Measurements from ENCODE around the gene UXS1.
"Not testable (repeated sequence)": the region's sequence is repeated elsewhere in the genome, so short reads cannot be mapped to it uniquely, and the experiment has no call there.

UXS1 gene

DNA sequence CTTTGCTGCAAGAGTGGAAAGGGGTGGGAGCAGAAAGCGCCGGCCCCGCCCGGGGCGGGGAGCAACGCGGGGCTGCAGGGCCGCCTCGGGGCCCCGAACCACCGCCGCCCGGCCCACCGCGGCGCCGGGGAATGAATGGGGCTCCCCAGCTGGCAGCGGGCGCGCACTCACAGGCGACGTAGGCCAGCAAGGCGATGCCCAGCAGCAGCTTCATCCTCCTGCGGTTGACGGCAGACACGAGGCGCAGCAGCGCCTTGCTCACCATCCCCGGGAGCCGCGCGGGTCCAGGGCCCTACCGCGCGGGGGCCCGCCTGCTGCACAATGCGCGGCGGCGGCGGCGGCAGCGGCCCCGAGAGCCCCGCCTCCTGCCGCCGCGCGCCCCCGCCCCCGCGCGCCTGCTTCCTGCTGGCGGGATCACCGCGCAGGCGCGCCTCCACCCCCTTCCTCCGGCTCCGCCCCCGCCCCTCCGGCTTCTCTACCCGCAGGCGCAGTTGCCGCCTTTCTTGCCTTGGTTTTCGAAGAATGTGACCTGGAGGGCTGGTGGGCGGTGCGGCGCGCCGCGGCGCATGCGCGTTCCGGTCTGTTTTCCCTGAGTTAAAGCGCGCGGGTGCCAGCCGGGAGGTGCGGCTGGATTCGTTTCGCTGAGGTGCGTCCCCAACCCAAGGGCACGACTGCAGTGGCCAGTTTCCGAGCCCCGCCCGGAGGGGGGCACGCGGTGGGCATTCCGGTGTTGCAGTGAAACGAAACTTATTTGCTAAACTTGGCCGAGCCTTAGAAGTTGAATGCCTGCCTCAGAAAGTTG lies at the start of gene UXS1:
UXS1 (minus strand) TSS at position 325 of the 802 bp plus-strand sequence; CDS start at position 265, 60 bp downstream.
- peak; percentile 85 for DNase-seq

DNA sequence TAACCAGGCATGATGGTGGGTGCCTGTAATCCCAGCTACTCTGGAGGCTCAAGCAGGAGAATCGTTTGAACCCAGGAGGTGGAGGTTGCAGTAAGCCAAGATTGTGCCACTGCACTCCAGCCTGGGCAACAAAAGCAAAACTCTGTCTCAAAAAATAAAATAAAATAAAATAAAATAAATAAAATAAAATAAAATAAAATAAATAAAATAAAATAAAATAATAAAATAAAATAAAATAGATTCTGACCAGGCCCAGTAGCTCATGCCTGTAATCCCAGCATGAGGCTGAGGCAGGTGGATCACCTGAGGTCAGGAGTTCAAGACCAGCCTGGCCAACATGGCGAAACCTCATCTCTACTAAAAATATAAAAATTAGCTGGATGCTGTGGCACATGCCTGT lies 45.4 kb upstream of the UXS1 start:
- not testable (repeated sequence) for DNase-seq

DNA sequence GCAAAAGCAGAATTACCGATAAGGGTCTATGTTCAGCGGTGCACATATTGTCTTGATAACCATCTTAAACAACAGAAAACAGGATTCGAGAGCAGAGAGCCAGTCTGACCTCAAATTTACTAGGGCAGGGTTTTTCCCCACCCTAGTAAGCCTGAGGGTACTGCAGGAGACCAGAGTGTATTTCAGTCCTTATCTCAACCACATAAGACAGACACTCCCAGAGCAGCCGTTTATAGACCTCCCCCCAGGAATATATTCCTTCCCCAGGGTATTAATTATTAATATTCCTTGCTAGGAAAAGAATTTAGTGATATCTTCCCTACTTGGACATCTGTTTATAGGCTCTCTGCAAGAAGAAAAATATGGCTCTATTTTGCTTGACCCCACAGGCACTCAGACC lies 41.3 kb upstream of the UXS1 start:
- DNase-seq = not testable (repeated sequence)

DNA sequence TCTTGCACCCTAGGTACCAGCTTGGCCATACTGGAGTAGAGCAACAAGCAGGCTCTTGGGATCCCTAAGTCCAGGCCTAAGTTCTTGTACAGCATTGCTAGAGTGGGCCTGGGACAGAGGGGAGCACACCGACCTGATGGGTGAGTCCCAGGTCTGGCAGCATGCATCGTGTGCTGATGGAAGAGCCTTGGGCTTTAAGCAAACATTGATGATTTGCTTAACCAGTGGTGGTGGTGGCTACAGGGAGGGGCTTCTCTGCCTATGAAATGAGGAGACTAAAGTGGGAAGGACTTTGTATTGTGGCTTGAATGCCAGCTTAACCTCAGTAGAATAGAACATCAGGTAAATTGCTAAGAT lies 39.2 kb upstream of the UXS1 start:
- DNase-seq = no peak

DNA sequence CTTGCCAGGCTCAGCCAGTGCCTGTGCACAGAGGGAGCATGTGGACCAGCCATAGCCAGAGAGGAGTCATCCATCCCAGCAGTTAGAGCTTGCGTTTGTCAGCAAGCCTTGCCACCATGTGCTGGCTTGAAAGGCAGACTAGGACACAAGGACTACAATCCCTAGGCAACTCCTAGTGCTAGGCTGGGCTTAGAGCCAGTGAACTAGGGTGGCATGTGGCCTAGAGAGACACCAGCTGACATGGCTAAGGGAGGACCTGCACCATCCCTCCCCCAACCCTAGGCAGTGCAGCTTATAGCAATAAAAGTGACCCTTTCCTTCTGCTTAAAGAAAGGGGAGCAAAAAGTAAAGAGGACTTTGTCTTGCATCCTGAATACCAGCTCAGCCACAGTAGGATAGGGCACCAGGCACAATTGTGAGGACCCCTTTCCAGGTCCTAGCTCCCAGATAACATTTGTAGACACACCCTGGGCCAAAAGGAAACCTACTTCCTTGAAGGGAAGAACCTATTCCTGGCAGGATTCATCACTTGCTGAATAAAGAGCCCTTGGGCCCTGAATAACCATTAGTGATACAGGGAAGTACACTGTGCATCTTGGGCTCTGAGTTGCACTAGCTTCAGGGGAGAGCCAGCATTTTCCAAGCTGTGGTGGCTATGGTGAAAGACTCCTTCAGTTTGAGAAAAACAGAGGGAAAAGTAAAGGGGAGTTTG lies 38.7 kb upstream of the UXS1 start:
- no peak for DNase-seq

DNA sequence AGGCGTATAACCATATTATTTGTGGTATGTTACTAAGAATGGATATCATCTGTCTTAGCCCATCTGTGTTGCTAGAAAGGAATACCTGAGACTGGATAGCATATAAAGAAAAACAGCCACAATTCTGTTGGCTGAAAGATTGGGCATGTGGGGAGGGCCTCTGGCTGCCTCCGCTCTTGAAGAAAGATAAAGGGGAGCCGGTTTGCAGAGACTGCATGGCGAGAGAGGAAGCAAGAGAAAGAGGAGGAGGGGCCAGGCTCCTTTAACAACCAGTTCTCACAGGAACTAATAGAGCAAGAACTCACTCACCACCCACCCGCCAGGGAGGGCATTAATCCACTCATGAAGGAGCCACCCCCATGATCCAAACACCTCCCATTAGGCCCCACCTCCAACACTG lies 29.2 kb upstream of the UXS1 start:
- DNase-seq = no peak

DNA sequence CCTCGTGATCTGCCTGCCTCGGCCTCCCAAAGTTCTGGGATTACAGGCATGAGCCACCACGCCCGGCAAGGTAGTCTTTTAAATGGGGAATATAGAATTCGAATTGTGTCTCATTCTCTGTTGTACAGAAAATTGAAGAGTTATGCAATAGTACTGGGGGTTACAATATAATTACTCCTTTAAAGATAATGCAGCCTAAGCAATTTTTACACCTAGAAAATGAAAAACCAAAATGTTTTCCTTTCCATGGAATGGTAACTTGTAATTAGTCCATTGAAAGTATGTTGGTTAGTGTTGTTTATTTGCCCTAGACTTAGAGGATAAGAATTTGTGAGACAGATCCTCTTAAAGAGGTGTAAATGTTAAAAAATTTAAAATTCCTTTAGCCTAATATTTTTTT lies 28.0 kb upstream of the UXS1 start:
- DNase-seq = not testable (repeated sequence)

DNA sequence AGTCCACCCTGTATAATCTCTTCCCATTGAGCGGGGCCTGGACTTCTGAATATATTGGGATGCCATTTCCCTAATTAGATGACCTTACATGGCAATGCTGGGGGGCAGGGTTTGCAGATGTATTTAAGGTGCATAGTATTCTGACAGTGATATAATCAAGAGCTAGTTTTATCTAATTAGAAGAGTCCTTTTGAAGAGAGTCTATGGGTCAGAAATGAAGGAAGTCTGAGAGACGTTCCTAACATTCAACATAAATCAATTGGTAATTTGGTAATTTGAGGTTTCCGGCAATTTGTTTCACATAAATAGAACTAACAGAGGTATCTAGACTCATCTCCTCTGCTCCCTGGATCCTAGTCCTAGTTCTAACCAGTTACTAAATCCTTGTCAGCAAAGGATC lies 25.7 kb upstream of the UXS1 start:
- DNase-seq = no peak

DNA sequence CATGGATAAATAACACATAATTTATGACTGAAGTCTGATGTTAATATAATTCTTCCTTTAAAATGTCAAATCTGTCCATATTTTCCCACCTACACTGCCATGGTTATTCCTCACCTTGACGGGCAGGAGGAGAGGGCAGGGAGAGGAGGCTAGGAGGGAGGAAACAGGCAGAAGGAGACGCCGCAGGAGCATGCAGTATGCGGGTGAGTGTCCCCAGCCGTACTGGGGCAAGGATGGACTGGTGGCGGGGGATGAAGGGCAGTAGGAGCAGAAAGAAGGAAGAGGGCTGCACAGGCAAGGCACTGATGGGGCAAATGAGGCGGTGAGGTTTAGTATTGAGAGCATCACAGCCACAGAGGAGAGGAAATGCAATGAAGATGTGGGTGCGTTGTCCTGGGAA lies 25.1 kb upstream of the UXS1 start:
- DNase-seq = not testable (repeated sequence)

GRCh38 chr2:106208874-106209273 lies 14.8 kb upstream of the UXS1 start:
- no peak for DNase-seq

- DNase-seq = no peak
These were observed 14.3 kb upstream of the UXS1 start for GRCh38 chr2:106208399-106208798.

DNA sequence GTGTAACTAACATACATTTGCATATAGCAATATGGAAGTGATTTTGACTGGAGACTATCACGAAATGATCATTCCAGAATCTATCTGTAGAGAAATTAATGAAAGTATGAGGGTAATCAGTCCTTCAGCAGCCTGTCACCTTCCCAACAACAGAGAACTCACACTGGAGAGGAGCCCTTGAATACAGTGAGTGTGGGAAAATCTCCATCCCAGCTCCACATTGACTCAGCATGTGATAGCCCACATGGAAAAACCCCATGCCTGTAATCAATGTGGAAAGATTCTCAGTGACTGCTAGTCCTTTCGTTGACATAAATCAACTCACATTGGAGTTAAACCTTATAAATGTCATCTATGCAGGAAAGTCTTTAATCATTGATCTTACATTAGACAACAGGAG lies 13.1 kb upstream of the UXS1 start:
- DNase-seq = no peak

DNA sequence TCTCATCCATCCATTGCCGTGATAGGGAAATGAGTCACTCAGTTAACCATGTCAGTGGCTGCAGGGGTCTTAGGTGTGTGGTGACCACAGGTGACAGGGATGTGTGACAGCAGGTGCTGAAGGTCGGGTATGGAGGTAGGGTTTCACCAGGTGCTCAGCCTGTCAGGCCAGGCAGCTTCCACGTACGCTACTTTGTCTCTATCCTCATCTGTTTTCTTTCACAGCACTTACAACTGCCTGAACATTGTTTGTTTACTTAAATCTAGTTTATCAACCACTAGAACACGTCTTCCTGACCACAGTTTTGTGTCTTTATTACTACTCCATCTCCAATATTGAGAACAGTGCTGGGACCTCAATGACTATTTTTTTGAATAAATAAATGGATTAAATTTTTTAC lies 11.4 kb upstream of the UXS1 start:
- no peak for DNase-seq

- DNase-seq = not testable (repeated sequence)
These were observed 10.4 kb upstream of the UXS1 start for GRCh38 chr2:106204551-106204950.

DNA sequence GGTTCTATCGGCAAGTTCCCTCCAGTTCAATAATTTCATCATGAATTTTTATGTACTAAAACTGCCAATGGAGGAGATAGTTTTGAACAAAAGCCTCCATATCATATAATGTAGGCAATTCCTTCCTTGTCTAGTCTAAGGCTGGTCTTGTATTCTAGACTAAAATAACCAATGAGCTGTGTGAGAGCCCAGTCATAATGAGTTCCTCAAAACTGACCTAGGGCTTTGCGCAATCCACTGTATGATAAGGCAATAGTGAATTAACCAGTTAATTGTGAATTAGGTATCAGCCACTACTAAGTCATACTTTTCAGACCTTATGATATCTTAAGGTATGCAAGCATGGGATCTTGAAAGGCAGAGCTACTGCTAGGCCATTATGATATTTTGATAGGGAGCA lies 7.6 kb upstream of the UXS1 start:
- DNase-seq = no peak

DNA sequence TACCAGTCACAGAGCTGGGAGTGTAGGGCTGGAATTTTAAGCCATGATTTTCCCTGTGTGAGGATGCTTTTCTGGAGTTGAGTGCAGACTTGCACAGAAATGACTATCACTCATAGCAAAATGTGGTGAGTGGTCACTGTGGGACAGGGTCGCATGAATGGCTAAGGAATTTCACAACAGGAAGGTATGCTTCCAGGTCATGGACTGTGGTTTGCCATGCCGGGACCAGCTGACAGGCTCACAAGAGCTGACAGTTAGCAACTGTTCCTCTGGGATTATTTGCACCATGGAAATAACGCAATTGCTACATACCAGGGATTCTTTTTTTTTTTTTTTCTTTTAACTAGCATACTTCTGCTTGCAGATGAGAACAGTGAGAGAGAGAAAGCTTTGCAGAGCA lies 3.8 kb upstream of the UXS1 start:
- DNase-seq = peak; percentile 8

DNA sequence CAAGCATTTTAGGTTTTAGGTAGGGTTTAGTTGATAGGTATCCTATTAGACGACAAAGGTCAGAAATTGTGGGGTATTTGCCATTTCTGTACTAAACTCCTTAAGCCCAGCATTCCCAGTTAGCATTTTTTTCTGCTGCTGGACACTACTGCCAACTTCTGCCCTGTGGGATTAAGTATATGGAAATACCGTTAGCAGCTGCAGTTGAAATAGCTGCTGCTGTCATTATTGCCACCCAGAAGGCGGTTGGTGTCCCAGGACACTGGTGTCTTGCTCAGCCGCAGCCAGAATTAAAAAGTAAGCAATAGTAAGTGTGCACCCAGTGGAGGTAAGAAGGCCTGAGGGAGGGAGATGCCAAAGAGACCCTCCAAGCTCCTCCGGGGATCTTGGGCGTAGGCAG lies 1.9 kb upstream of the UXS1 start:
- no peak for DNase-seq

DNA sequence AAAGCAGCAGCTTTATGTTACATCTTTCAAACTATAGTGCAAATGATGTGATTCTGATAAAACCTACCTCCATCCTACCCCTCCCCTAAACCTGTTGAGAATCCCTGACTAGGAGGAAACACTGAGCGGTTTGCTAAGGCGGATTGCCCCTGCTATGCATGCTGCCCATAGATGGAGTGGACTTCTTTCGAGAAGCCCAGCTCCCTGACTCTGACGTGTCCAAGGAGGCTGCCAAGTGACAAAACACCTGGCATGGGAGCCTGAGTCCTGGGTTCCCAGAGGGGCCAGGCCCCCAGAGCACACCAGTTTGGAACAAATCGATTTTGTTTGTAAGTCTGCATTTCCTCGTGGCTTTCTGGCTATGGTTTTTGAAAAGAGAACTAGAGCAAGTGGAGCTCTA lies 1.4 kb upstream of the UXS1 start:
- DNase-seq = no peak

DNA sequence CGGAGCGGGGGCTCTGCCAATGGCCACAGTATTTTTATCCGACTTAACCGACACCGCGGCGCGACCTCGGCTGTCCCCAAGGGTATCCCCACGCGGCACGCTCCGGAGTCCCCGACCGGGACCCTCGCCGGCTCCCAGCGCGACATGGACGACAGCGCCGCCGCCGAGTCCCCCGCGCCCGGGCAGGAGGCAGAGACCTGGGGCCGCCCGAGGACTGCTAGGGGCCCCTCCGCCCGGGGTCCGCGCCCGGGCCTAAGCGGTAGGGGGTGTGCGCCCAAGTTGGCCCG lies 468 bp downstream of the UXS1 start:
- no peak for DNase-seq

DNA sequence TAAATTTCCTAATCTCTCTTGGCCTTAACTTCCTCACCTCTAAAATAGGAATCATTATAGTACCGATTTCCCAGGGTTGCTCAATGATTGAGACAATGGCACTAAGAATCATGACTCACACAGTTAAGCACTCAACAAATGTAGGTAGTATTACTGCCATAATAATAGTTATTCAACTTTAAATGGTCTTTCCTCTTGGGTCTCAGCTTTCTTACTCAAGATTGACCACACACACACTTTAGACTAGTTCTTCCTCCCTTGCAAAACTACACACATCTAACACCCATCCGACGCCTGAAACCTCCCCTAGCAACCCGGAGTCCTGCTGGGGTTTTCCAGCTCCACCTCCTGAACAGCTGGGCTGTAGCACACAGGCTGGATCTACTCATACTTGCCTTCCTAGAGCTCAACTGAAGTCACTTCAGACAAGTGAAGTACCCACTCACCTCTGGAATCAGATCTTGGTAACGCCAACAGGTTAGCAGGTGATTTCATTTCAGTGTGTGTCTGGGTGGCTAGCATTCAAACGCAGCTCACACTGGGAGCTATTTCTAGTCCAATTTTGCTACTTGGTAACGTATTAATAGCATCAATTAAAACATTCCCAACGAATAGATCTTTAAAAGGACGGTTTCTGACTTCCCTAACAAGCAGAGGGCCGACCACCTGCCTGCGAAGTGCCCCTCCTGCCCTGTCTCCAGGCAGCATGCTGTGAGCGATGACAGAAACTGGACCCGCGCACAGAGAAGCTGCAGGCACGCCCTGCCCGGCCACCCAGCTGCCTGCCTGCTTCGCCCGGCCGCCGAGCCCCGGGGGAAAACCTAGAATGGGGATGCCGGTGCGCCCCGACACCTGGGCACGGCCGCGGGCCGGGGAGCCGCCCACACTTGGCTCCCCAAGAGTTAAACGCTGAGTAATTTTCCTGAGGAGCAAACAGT lies 1.1 kb downstream of the UXS1 start:
- peak; percentile 15 for DNase-seq

DNA sequence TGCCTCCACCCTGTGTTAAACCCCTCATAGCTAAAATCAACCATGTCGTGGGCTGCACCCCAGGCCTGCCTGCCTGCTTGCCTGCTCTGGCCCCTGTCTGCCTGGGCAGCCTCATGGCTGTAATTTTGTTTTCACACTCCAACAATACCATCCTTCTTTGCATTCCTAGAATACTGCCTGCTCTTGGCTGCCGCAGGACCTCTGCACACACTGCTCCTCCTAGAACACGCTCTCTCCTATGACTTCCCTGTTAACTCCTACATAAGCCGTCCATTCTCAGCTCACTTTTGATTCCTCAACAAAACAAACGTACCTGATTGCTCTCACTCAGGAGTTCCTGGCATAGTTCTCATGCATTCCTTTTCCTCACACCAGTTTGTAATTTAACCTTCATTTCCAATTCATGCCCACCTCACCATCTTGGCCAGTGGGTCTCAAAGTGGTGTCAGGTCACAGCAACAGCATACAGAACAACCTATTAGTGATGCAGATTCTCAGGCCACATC lies 2.5 kb downstream of the UXS1 start:
- DNase-seq = no peak

DNA sequence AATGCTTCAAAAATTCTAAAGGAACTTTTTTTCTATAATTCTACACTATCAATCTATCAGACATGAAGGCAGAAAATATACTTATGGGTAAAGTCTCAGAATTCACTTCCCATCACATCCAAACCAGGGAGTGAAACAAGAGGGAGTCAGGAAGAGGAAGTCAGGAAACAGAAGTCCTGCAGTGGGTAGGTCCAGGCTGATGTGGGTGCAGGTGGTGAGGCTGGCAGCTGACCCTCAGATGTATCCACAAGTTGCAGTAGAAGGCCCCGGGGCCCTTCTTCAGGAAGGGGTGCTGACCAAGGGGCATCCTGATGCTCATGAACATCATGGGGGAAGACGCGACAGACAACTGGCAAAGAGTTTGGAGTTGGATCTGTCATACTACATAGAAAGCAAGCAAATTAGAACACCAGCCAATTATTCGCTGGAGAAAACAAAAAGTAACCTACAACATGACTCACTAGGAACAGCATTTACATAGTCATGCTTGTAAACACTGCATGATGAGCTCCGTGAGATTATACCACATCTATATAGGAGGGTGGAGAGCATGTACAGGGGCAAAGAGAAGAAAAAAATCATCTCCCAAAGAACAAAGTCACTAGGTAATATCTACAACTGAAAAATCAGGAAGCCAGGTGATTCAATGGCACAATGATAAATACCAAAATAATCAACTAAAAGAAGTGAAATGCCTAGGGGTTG lies 4.2 kb downstream of the UXS1 start:
- DNase-seq = no peak

- no peak for DNase-seq
These were observed 4.8 kb downstream of the UXS1 start for GRCh38 chr2:106189325-106189724.
